HuH-7.5 (cell line): ENCODE results near the gene ZNRF1.

Experiments
- DNase-seq: peaks from one replicate; pipeline ENCODE4 v3.0.0; 2011; ENCODE audit warnings: low spot score

The ZNRF1 gene

DNA sequence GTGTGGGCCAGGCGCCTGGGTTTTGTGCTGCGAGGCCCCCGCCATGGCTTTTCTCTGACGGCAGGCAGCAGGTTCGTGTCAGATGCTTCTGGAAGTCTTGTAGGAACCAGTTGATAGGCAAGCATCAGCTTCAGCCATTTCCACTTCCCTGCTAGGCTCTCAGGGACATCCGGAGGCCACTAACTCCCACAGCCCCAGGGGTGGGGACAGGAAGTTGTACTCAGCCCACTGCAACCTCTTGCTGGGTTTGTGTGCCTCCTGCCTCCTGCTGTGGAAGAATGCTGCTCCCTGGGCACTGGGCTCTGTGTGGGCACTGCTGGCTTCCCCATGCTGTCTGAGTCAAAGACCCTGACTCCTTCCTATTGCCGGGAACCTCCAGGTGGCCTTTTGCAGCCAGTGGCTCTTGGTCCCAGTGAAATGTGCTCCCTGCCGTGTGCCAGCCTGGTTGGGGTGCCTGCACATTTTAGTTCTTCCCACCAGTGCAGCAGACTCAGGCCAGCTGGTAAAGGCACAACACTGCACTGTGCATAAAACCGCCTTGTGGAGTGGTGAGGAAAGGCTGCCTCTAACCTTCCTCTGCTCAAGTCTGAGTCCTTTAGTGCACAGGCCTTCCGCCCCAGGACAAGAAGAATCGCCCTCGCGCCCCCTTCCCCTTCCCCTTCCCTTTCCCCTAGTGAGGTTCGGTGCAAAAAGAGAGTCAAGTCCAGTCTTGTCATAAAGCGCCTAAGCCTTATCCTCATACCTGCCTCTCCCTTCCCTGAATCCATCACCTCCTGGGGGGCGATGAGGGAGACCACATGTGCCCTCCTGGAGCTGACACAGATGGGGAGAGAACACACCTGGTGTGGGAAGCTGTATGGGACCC is 101.1 kb downstream of the ZNRF1 start:
- DNase-seq, result no peak

DNA sequence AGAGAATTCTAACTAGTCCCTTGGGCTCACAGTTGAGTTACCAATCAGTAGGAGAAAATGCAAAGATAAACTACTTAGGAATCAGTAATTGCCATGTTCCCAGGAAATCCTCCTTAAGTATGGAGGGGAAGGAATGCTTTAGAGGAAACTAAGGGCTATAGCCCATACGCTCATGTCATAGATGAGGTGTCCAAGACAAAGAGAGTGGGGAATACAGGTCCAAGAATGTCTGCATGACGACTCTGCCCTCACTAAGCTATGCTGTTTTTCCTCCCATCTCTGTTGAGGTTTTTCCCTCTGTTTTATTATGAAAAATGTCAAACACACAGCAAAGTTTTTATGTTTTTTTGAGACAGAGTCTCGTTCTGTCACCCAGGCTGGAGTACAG is 101.8 kb downstream of the ZNRF1 start:
- no peak for DNase-seq

DNA sequence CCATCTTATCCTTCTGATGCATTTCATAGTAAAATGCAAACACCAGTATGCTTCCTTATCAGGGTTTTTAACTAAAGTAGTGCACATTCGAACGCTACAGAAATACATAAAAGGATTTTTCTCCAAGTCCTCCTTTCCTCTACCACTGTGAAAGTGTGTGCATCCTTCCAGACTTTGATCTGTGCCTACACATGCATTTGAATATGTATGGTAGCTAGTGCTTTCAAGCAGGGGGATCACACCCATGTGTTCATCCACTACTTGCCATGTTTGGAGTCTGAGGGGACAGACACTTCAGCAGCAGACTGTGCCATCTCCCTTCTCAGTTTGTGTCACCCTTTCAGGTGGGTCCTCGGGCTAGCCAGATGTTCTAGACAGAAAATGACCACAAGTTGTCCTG is 102.8 kb downstream of the ZNRF1 start:
- DNase-seq, result no peak

DNA sequence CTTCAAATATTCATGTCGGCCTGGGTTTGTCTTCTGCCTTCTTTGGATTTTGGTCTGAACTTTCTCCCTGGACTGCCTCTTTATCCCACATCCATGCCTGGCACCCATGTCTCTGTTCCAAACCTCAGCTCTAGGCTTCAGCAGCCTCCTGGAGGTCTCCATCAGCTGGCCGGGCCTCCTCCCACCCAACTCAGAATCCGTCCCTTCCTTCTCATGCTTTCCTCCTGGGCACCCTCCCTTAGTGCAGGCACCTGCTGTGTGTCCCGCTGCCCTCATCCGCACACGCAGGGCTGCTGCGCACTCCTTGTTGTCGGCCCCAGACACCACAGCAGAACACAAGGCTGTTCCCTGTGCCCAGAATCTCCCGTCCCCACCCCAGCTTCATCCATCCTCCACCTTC is 103.8 kb downstream of the ZNRF1 start:
- DNase-seq, result no peak

DNA sequence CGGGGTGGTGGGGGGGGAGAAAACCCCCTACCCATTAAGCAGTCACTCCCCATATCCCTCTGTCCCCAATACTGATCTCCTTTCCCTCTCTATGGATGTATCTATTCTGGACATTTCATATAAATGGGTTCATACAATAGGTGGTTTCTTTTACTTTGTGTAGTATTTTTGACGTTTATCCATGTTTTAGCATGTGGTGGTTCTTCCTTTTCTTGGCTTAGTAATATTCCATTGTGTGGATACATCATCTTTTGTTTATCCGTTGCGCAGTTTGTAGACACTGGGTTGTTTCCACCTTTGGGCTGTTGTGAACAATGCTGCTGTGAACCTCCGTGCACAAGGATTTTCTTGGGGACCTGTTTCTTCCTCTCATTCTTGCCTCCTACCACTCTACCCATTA is 105.2 kb downstream of the ZNRF1 start:
- no peak for DNase-seq

DNA sequence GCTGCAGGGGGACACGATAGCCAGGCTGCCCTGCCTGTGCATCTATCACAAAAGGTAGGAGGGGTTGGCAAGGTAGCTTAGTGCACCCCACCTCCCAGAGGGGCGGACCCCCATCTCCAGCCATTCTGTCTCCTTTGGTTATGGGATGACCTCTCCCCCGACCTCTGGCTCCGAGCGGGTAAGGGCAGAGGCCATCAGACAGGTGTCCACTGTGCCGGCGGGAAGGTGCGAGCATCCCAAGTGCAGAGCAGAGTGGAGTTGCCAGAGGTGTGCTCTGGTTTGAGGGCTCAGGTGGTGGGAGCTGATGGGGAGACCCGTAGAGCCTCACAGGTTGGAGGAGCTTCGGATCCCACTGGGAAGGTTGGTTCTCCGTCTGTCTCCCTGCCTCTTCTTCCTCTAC is 106.0 kb downstream of the ZNRF1 start:
- no peak for DNase-seq

DNA sequence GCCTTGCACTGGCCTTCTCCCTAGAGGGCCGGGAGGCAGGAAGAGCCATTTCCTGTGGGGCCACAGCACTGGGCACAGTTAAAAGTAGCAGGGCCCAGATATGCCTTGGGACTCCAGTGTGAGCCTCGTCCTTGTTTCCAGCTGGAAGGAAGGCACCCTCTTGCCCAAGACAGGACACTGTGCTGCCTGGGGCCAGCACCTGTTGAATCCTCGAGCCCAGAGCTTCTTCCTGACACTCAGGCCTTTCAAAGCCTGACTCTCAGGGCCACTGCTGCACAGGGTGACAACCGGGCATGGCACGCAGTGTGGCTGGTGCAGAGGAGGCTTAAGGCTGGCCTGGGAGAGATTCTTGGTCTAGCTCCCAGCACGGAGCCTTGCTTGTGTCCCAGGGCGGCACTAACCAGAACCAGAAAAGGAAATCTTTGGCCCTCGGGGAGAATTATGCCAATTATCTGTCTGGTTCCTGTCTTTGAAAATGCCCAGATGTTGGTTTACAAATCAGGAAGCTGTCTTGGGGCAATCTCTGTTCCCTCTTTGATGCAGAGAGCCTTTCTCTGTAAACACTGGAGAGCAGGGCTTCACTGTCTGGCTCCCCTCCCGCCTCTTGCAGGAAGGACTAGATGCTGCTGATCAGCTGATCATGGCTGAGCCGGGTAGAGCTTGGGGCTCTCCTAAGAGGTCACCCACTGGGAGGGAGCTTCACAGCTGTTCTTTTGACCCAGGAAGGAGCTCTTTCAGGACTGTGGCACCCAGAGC is 106.7 kb downstream of the ZNRF1 start:
- DNase-seq, result no peak

DNA sequence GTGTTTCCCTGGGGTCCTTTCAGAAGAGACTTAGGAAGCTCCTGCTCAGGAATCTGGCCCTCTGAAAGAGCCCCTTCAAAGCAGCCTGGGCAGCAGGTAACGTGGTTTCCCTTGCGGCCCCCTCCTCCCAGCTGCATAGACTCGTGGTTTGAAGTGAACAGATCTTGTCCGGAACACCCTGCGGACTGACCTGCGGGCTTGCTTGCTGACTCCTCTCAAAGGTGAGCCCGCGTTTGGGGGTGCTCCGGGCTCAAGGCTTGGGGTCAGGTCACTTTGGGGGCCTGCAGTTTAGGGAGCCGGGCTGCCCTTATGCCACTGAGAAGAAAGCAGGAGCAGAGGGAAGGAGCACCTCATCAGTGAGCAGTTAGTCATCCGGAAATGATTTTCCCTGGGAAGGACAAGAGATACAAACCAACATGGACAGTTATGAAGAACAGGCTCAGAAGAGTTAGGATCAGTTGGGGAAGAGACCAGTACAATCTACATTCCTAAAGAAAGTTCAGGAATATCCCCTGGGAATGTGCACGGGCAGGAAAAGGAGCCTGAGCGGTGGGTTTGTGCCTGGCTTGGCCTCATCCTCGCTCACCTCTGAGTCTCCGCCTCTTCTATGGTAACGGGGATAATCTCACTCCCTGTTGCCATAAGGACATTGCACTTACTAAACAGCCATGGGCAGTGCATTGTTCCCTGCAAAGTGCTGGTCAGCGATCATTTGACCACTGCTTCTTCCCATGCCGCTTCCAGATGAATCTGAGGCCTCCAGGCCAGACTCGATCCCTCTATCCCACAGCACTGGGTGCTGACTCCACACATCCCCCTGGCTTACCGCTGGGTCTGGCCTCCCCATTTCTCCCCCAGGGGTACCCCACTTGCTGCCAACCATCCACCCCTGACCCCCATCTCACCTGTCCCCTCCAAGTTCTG is 107.8 kb downstream of the ZNRF1 start:
- no peak for DNase-seq

DNA sequence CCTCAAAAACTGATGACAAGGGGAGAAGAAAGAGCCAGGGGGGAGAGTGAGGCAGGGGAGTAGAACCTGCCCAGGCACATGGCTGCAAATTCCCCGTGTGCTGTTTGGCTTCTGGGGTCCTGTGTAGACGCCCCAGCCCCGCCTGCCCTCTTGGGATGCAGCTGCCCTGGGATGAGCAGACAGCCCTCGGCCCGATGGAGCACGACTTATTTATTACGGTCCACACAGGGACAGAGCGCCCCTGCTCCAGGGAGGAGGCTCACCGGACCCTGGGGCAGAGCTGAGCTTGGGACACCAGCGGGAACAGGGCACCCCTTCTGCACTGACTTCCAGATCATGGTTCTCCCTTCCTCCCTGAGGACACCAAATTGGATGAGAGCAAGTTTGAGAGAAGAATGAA is 108.7 kb downstream of the ZNRF1 start:
- DNase-seq, result no peak

DNA sequence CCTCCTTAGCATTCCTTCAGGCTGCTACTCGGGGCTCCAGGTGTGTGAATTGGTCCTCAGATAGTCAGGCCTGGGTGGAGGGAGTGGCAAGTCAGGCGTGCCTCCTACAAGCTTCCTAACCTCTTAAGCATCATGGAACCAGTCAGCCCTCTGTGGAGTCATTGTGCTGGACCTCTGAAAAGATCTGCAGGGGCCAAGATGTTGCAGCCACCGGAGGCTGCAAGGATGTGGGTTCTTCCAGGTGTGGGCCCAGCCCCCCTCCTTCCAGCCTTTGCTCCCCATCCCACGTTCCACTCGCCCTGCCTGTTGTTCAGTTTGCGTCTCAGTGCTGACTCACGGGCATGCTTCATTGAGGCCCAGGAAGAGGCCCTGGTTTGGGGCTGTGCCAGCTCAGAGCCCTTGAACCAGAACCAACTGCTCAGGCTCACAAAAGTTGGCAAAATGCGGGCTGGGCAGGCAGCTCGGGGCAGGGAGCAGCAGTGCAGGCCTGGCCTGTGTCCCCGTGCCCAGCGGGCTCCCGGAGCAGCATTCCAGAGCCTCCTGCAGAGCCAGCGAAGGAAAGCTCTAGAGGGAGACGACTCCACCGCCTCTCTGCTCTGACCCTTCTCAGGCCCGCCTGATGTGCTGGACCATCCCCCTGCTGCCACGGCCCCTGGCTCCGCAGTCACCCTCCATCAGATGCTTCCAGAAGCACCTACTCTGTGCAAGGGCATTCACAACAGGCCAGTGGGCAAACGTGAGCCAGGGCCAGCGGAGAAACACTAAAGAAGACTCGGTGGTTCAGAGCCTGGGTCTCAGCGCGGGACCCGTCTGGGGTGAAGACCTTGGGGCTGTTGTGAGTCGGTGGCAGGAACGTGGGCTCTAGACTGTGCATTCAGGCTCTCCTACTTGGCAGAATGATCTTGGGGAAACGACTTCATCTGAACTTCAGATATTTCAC is 110.2 kb downstream of the ZNRF1 start:
- no peak for DNase-seq

DNA sequence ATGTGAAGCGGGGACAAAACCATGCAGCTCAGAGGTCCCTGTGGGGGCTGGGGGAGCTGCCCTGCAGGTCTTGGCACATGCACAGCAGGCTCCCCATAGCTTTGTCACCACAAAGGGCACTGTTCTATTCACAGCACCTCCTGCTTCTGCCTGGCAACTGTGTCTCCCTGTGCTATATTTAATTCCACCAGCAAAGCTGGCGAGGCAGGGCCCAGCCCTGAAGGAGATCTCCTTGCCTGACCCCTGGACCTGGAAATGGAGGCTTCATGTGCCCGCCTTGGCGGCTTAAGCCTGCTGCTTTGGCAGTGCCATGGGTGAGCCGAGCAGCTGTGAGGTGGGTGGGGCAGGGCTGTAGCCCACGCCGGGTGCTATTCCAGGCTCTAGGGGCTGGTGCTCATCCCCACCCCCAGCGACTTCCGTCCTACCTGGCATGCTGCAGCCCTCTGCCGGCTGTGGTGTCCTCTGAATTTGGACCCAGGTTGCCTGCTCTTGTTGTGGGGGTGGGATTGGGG is 111.0 kb downstream of the ZNRF1 start:
- no peak for DNase-seq

DNA sequence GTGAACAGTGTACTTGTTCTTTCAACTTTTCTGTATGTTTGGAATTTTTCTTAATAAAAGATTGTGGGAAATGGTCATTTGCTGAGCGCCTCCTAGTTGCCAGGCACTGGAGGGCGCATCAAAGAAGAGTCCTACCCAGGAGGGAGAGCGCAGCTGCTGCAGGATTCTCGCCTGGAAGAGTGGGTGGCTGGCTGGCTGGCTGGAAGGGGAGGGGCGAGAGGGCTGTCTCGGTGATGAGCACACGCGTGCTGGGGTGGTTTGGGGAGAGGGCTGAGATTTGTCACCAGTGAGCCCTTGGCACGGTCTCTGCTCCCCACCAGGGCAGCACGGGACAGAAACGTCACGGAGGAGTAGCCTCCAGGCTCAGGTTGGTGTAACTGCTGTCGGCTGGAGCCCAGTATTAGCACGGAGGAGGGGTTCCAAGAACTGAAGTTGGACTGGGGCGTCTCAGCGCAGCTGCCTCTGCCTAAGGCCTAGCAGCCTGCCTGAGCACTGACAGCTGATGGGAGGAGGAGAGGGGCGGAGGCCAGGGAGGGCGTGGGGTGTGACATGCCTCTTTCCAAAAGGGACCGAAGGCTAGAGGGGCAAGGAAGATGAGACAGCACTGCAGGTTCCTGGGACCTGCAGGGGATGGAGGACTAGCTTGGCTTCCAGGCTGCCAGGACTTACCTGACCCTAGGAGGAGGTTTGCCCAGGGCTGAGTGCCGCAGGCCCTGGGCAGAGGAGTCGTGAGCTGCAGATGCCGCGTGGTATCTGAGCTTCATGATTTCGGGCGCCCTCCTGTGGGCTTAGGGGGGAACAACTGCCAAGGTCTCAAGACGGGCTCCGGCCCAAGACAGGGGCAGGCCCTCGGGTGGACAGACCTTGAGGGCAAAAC is 112.1 kb downstream of the ZNRF1 start:
- DNase-seq, result peak; percentile 87

DNA sequence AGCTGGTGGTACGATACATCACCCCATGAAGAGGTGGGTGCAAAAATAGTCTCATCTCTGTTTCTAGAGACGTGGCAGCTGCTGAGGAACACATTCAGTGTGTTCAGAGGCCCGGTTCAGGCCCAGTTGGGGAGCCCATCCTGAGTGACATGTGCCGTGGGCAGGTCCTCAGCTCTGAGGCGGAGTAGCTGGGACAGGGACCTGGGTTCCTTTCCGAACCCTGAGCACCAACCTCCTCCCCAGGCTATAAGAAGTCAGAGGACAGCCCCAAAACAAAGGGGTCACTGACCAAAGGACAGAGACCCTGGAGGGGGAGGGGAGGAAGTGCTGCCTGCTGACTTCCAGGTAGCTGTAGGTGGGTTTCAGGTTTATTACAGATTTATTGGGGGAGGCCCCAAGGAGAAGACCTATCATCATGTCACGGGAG is 112.7 kb downstream of the ZNRF1 start:
- no peak for DNase-seq

DNA sequence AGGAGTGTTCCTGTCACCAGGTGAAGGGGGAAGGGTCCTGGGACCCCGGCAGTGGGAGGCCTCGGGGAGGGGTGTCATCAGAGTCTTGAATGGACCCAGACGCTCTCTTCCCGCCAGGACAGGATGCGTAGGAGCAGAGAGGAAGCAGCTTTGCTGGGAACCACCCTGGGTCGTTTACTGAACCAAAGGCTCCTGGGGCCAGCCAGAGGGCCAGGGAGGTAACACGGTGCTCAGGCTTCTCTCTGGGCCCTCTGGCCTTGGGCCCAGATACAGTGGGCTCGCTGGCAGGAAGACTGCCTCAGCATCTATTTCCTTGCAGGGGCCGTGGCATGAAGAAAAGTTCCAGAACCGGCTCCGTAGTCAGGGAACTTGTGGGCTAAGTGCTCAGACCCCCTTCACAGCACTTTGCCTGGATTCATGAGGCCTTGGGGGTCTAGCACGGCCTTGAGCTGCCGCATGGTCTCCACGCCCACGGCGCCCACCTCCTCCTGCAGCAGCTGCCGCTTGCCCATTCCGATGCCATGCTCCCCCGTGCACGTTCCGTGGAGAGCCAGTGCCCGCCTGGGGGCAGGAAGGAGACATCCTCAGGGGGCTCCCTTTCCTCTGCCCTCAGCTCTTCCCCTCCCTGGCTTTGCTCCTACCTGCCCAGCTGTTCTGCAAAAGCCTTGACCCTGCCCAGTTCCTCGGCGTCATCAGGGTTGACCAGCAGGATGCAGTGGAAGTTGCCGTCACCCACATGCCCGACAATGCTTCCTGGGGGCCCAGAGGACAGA is 113.3 kb downstream of the ZNRF1 start:
- DNase-seq, result peak; percentile 14

DNA sequence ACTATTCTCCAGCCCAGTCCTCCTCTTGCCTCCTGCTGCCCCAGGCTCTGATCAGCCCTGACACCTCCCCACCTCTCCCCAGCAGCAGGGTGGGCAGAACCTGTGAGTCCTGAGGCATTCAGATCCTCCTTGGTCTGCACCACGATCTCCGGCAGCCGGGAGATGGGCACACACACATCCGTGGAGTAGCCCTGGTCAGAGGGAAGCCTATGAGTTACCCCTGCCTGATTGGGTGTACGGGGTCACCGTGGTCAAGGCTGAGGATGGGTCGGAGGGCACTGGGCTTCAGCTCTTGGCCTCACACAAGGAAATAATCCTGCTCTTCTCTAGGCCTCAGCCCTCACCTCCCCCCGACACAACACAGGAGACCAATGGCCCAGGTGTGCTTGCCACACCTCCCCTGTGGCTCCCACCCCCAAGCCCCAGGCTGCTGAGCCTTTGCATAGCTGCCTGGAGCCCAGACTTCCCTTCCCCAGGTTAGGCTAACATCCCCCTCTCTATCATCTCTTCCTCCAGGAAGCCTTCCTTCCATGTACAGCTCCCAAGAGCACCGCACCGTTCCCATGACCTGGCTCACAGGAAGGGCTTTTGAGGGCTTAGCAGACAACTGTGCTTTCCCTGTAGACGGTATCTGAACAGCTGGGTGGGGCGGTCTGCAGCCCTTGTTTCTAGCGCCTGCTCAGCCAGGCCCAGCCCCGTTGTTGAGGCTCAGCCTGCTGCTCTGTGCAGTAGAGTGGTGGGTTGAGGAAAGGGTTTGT is 114.1 kb downstream of the ZNRF1 start:
- no peak for DNase-seq

DNA sequence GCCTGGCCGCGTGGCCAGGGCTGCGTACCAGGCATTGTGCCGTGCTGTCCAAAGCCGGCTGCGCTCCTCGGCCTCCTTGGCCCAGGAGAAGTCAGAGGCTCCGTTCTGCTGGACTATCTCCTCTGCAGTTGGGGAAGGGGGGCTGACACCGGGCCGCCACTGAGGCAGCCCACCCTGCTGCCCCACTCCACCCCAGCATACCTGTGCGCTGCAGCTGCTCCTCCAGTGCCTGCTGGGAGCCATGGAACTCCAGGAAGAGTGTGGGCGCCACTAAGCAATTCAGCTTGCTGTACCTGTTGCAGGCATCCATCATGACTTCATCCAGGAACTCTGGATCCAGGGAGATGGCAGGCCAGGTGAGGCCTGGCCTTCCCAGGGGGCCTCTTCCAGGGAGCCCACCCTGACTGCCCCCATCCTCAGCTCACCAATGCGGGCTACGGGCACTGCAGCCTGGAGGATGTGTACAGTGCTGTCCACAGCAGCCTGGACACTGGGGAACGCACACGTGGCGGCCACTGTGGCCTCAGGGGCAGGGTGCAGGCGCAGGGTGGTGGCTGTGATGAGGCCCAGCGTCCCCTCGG is 114.8 kb downstream of the ZNRF1 start:
- no peak for DNase-seq

DNA sequence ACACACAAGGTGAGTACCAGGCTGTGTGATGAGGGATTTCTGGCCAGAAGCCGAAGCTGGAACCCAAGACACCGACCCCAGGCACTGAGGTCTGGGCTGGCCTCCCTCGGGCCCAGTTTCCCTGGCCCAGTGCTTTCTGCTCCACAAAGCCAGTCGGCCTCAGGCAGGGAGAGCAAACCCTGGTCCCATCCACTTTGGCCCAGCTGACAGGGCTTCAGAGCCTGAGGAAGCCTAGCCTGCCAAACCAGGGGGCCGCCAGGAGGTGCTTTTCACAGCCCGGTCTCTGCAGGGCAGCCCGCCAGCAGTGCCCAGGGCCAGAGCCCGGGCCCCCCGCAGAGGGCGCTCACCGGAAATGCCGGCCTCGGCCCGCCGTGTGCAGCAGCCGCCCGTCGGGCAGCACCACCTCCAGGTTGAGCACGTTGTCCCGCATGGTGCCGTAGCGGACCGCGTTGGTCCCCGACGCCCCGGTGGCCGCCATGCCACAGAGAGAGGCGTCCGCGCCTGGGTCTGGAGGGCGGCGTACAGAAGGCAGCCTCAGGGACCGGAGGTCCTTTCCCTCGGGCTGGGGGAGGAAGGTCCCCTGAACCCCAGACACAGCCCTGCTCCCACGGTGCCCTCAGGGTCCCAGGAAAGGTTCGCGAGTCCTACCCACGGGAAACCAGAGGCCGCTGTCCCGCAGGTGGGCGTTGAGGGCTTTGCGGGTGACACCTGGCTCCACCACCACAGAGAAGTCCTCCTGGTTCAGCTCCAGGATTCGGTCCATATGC is 115.5 kb downstream of the ZNRF1 start:
- DNase-seq, result no peak
